Measurements from ENCODE around the gene MFSD6.
"Not testable (repeated sequence)": the region's sequence is repeated elsewhere in the genome, so short reads cannot be mapped to it uniquely, and the experiment has no call there.

The MFSD6 gene

DNA sequence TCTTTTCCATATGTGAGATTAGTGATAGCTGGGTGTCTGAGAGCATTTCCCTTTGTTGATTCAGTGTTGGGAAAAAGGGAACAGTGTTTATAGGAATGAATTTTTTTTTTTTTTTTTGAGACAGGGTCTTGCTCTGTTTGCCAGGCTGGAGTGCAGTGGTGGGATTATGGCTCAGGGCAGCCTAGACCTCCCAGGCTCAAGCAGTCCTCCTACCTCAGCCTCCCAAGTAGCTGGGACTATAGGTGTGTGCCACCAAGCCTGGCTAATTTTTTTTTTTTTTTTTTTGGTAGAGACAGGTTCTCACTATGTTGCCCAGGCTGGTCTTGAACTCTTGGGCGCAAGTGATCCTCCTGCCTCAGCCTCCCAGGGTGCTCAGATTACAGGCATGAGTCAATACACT is 60.2 kb downstream of the MFSD6 start:
- not testable (repeated sequence) for DNase-seq

DNA sequence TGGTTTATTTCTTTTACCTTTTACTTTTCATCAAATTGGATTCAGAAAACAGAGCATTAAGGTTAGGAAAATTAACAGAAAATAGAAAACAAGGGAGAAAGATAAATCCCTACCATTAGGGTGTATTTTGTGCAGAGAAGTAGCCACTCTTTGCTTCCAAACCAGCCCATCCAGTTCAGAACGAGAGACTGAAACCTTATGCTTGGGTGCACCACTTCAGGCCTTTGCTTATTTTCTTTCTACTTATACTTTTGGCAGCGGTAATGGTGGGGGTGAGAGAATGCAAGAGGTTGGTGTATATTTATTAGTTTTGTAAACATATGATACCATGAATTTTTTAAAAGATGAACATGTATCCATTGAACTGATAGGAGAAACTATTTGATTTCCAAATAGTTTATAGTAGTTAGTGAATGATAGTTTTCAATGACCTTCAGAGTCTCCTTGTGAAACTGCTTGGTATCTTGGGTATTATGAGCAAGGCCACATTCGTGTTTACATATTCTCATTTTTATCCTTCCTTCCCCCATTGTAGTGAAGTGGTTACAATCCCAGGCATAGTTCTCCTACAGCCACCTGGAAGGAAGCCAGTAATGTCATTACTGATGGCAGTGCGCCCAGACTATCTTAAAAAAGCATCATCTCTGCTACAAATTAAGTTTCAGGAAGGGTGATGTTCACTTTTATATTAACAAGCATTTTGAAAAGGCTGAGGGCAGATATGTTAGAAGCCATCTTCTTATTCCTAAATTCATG is 60.8 kb downstream of the MFSD6 start:
- peak in 1 of 2 experiments; percentile 68 for DNase-seq

DNA sequence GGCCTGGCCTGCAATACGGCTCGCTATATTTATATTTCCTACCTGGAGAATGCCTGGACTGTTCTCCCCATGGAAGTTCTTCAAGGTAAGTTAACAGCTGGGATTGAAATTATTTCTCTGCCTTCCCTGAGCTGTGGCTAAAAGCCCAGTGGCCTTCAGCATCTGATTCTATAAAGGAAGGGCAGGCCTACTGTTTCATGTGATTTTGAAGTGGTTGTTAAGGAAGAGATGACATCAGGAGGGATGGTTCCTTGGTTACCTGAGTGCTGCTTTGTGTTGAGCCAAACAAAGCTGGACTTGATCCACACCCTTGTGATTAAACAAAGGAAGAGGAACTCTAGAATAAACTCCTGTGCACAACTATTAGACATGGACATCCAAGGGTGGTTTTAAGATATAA is 61.6 kb downstream of the MFSD6 start:
- DNase-seq: no peak

DNA sequence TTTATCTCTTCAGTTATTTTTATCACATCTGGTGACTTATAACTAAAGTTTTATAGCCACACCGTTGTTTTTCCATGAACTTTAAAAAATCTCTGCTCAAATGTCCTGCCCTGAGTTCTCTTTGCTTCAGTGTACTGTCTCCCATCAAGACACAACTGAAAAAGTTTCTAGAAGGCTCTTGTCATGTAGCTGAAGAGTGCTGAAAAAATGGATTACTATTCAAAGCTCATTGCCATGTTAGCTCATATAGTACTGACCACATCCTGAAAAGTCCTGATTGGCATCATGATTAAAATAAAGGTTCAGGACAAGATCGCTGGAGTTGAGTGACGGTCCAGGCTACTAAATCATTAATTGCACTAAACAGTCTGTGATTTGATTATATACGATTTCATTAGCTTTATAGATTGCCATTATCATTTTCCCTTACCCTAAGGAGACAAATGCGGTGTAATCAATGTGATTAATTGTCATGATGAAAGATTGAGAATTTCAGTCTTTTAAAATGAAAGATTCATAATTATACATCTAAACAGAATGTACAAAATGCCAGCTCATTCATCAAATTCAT is 62.2 kb downstream of the MFSD6 start:
- DNase-seq: no peak

DNA sequence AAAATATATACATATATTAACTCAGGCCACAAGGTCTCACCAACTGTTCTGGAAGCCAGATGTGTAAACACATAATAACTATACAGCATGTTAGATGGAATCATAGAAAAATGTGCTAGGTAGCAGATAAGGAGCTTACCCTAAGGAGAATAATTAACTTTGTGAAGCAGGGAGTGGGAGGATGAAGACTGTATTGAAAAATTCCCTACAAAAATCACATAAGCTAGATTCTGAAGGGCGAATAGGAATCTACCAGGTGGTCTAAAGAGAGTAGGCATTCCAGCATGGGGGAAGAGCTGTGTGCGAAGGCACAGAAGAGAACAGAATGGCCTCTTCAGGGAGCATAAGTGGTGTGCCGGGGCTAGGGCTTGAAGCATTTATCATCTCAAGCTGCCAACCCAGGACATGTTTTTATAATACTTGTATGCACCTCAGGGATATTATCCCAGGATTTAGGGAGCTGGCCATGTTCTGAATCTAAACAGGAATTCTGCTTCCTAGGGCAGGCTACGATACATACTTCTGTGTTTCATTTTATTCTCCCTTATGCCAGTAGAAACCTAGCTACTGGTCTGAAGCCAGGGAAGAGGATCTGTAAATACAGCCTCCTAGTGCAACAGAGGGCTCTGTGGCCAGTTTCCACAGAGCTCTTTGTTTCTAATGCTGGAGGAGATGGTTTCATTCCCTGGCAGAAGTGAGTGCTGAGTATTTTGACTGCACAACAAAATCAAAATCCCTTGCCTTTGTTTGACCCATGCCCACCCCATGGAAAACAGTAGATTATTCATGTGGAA is 69.7 kb downstream of the MFSD6 start:
- DNase-seq: peak; percentile 23 to 80

DNA sequence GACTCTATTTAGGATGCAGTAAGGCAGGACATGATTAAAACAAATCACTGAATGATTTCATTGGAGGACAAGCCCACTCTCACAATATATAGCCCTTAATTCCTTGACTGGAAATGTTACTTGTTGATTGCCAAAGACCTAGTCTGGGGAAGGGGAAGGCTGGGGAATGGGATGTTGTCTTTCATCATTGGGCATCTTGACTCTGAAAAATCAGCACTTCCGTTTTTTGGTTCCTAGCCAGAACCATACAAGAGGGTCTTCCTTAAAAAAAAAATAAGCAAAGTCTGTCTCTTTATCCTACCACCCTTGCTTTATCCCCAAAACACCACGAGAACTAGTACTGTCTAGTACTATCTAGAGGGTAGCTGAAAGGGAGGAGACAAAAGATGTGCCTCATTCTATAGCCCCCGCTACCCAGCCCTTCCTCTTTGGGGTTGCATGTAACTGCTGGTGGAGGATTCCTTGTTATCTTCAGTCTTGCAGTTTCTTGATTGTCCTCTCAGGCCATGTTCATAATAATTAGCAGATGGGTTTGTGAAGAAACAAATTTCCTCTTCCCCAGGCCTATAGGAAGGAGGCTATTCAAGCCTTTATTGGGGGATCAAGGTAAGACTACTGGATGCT is 70.5 kb downstream of the MFSD6 start:
- DNase-seq: no peak

DNA sequence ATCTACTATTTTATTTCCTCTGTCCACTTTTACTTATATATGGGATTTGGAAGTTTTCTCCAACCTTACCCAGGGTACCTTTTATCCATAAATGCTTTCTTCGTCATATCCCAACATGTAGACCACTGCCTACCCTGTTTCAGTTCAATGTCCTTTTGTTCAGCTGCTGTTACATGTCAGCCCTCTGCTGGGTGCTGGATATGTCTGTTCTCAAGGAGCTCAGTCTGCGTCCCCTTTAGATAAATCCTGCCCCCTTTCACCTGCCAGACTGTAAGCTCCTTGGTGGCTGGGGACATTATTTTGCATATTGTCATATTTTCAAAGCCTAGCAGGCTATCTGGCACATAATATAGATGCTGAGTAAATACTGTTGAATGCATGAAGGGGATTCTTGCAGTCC is 73.2 kb downstream of the MFSD6 start:
- DNase-seq: peak in 1 of 2 experiments; percentile 10

DNA sequence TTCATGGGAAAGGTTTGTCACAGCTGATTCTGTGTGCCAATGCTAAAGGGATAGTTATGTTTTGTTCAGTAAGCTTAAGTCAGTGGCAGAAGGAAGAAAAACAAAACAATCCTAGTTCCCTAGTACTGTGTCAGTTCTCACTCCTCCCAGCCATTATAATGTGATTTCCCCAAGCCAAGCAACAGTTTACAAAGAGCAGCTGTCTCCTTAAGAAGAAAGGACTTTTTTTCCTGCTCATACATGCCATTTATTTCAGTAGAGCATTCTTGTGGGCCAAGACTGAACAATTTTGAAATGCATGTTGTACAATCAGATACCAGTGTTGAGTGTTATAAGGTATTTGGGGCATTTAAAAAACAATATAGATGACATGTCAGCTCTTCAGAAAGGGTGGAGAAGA is 74.3 kb downstream of the MFSD6 start:
- no peak for DNase-seq

DNA sequence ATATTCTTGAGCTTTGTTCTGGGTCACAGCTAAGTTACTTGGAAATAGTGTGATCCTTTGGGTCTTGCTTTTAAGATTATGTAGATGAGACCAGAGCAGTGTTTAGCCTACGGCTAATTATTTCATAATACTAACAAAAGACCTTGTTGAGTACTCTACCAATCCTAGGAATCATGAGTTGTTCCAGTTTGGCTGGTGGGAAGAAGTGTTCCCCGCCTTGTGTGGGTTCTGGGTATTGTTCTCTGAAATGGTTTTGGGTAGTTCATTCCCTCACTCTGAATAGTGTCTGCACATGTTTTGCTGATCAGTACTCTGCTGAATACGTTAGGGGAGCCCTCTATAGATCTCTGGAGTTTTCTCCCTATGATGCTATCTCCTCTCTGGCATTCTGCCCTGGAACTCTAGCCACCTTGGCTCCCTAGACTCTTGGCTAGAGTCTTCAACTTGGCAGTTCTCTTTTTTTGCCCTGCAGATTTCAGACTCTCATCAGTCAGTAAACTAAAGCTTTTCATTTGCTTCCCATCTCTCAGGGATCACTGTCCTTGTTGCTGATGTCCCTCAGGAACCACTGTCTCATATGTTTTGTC is 78.0 kb downstream of the MFSD6 start:
- DNase-seq: peak; percentile 9 to 45

DNA sequence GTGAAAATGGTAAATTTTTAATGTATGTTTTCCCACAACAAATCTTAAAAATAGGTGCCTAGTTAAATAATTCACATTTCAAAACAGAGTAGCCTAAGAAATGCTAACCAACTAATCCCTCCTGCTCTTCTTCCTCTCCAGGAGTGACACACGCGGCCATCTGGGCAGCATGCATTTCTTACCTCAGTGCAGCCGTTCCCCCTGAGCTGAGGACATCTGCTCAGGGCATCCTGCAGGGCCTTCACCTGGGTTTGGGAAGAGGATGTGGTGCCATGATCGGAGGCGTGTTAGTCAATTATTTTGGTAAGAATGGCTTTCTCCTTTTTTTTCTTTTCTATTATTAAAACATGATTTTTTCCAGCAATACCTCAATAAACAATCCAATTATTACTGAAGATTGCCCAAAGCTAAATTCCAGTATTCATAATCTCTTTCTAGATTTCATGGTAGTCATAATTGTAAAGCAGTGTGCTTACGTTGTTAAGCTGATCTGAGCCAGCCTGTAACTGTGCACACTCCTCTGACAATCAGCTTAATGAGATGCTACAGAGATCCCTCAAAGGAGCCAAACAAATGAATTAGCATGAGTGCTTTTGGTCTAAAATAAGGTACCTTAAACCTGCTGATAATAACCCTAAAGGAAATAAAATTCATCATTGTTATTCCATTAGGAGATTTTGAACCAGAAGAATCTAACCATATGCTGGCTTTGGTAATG is 80.5 kb downstream of the MFSD6 start:
- peak in 1 of 2 experiments; percentile 48 for DNase-seq

DNA sequence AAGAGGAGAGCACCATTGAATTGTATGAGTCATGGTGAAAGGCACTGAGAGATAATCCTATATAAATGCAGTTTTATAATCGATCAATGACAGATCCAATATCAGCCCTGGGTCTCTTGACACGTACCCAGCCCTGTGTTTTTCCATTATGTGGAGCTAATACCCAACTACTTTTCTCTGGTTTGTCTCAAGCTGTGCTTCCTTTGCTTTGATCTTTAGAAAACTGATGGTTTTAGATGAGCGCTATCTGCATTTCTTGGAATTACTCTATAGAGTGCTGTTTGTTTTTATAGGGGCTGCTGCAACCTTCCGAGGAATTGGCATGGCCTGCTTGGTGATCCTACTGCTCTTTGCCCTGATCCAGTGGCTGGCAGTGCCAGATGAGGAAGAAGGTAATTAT is 81.3 kb downstream of the MFSD6 start:
- no peak for DNase-seq

DNA sequence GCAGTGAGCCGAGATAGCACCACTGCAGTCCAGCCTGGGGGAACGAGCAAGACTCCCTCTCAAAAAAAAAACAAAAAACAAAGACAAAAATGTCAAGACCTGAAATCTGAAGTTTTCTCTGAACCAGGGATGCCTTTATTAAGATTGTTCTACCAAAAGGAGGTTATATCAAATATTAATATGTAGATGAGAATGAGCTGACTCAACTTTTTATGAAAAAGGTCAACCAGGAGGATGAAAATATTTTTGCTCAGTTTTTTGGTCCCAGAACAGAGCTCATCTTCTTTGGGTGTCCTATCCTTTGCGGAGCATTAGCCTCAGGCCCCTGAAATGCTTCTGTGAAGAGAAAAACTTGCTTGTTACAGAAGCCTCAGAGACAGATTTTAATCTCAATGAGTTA is 82.3 kb downstream of the MFSD6 start:
- DNase-seq: no peak

DNA sequence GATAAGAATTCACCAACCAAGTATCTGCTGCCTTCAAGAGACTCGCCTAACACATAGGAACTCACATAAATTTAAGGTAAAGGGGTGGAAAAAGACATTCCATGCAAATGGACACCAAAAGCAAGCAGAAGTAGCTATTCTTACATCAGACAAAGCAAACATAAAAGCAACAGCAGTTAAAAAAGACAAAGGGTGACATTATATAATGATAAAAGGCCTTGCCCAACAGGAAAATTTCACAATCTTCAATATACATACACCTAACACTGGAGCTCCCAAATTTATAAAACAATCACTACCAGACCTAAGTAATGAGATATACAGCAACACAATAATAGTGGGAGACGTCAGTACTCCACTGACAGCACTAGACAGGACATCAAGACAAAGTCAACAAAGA is 84.9 kb downstream of the MFSD6 start:
- no peak for DNase-seq

DNA sequence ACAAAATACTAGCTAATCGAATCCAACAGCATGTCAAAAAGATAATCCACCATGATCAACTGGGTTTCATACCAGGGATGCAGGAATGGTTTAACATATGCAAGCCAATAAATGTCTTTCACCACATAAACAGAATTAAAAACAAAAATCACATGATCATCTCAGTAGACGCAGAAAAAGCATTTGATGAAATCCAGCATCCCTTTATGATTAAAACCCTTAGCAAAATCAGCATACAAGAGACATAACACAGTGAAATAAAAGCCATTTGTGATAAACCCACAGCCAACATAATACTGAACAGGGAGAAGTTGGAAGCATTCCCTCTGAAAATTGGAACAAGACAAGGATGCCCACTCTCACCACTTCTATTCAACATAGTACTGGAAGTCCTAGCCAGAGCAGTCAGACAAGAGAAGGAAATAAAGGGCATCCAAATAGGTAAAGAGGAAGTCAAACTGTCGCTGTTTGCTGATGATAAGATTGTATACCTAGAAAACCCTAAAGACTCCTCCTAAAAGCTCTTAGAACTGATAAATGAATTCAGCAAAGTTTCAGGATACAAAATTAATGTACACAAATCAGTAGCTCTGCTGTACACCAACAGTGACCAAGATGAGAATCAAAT is 86.6 kb downstream of the MFSD6 start:
- not testable (repeated sequence) for DNase-seq

DNA sequence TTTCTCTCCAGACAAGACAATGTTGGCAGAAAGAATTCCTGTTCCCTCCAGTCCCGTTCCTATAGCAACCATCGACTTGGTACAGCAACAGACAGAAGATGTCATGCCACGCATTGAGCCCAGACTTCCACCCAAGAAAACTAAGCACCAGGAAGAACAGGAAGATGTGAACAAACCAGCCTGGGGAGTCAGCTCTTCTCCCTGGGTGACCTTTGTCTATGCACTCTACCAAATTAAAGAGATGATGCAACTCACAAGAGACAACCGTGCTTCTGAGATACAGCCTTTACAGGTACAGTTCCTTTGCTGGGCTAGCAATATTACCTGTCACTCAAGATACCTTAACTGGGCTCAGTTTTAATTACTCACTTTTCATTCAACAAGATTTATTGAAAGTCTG is 89.3 kb downstream of the MFSD6 start:
- DNase-seq: no peak

DNA sequence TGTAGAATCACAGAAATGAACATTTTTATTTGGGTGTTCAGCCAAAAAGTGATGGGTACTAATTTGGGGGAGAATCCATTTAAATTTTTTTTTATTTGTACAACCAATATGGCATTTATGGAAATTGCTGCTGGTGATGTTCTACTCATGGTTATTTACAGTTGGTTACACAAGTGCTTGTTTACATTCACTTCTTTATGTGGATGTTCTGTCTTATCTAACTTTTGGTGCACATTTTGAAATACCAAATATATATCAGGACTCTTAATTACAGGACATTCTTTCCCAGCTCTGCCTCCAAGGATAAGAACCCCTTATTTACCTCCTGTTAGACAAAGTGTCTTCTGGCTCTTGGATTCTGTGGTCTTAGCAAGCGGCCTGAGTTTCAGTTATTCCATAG is 91.1 kb downstream of the MFSD6 start:
- DNase-seq: no peak

DNA sequence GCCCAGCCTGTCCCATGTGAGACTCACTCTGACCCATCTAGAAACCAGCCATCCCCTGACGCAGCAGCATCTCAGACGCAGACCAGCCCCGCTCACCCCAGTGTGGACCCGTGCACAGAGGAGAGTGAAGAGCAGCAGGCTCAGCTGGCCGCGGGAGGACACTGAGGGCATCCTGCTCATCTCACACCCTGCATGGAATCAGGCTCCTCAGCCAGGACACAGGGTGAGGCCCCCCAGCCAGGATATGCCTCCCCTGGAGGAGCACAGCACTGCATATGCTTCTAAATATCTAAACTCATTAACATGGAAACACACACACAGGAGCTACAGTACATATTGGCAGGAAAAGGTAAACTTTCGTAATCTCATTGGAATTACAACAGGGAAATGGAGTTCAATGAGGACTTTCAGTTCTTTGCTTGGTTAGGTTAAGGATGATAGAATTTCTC is 91.9 kb downstream of the MFSD6 start:
- no peak for DNase-seq

DNA sequence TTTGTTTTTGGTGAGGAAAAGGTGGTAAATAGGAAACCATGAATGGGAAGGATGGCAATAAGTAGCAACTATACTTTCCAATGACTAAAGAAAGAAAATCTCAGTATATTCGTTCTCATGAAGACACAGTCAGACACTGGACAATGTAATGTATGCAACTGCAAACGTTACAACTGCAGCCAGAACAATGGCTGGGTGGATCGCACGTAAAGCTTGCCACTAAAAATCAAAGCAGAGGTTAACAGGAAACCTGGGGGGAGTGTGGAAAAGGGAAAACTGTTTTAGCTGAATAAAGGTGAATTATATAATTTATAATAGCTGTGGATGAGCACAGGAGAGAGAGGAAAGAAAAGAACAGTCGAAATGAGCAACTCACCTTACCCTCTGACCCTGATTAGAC is 93.1 kb downstream of the MFSD6 start:
- DNase-seq: no peak

DNA sequence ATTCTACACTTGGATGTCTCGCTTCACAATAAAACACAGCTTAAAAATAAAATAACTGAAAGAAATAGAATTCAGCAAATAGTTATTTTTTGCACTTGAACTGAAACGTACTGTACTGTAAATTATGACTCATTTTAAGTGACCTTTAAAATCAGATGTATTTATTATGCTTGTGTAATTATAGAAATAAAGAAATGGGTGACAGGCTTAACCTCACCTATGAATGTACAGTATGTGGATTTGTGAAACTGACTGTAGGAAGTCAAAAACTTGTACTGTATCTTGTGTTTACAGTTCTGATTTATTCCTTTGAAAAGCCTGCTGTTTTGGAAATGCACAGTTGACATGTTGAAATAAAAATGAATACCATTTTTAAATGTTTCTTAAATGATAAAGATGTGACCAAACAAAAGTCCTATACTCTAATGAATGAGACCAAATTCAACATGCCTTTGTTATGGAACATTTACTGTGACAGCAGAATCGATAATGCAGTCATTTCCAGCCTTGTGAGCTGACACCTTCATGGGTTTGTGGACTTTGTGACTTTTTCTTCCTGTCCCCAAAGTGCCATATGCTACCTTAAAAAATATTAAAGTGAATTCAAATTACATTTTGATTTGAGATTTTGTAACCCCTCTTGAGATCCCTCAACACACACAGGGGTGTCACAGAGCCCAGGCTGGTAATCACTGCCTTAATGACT is 93.7 kb downstream of the MFSD6 start:
- no peak for DNase-seq

DNA sequence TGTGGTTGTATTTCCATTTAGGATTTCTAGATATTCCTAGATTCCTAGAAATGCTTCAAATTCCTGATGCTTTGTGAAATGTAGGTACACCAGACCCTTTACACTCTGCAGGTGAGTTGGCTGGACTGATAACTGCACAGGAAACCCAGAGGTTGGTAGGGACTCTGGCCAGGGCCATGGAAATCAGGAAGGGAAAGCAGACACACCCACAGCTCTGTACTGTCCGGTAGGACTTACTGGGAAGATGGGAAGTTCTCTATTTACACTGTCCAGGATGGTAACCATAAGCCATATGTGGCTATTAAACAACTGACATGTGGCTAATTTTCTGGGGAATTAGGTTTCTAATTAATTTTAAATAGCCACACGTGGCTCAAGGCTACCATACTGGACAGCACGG is 94.9 kb downstream of the MFSD6 start:
- no peak for DNase-seq

DNA sequence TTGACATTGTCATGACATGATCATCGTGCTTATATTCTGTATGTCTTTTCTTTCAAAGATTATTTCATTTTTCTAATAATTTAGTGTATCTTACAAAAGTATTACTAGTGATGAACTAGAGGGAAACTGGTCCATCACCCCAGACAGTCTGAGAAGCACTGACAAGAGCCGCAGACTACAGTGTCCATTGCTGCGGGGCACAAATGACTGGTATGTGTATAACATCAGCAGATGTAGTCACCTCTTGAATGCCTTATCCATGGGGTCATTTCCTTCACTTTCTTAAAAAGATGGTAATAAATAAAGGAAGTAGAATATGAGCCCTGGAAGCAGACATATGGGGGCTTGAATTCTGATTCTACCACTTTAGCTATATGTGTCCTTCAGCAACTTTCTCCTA is 96.8 kb downstream of the MFSD6 start:
- no peak for DNase-seq

All from cerebellar nuclear complex (tissue), 1 donor.